NCI-H345 (cell line): Measurements from ENCODE around the gene GLI3.

Experiments
- DNase-seq: peaks from one replicate; lab custom pipeline; 2025; lab: John Stamatoyannopoulos, UW

The GLI3 gene

DNA sequence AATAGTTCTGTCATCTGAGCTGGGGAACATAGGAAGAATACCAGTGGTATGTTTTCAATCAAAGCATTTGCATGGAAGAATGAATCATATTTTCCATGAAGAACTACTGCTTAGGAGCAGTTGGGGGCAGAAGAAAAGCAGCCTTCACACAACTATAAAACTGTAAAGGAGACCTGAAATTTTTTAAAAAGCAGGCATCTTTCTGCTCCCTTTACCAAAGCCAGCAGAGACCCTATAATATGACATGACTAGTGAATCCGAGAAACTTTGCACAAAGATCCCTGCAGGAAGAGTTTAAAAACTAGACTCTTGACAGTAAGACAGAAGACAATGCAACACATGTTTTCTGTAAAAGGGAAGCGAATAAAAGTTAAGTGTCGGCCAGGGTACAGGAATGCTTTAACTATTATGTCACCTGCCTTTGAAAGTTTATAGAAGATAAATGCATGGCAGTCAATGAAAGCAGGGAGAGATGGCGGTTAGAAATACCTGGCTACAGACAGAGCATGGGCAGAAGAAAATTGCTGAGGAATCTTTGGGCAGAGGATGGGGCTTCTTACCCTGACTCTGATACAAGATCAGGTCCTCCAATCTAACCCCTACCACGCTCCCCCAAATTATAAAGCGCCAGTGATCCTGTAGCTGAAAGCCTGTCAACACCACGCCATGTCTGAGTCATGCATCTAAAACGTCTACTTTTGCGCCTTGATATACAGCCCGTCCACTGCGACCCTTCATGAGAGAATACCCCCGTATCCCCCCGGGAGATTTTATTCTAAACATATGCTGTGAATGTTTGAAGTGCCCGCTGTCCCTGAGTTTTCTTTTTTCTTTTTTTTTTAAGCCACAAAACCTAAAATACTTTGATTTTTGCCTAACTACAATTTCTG lies 93.1 kb downstream of the GLI3 start:
- DNase-seq, result no peak

DNA sequence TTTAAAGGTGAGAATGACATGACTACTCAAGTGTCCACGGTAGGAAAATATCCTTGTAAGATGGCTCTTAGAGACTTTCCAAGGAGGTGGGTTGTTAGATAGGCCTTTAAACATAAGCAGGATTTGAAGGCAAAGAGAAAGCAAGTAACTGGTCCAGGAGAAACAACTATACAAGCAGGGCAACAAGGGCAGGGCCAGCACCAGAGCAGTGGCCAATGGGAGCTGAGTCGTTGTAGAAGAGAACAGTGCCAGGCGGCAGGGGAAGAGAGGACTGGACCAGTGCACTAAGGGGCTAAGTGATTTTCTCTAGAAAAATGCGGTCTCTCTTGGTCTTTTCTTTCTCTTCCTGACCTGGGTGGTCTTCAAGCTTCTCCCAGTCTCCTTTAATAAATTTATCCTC lies 94.9 kb downstream of the GLI3 start:
- DNase-seq, result no peak

DNA sequence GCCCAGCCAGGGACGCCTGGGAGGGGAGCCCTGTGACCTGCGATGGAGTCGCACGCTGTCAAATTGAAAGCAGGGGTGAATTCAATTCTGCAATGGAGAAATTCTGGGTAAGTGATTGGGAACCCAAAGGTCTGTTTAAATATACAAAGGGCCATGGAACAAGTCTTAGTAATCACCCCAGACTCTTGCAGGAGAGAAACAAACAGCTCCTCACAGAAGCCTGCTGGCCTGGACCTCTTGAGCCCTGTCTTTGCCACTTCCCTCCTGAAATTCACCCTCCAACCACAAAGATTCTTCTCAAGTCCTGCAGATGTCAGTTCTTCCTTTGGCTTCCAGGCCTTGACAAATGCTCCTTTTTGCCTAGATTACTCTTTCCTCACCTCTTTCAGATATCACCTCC lies 97.3 kb downstream of the GLI3 start:
- DNase-seq, result no peak

DNA sequence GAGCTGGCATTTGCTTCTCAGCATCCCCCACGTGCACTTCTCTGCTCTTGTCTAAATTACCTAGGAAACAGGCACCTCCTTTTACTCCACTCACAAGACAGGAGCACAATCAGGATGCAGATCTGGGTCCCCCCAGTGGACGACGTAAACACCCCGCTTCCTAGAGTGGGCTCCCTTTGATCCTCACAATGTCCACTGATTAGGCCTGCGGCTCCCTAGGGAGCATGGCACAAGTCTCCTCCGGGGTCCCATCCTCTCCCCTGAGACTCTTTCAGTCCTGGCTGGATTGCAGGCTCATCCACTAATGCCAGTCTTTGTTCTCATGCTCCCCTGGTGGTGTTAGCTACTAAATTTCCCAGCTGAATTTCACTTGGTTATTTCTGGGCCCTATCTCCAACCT lies 98.3 kb downstream of the GLI3 start:
- no peak for DNase-seq

DNA sequence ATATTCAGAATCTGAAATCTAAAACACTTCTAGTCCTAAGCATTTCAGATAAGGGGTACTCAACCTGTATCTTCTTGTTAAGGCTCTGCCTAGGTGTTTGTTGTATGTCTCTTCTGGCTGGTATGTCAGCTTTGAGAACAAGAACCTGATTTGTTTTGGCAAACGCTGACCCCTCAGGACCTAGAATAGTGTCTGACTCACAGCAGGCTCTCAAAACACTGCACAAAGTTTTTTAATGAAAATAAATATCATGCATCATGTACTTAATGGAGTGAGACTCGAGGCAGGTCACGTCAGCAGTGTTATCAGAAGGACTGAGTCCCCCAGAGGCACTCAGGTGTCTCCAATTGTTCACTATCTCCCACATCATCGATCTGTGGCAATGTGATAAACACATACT lies 99.1 kb downstream of the GLI3 start:
- no peak for DNase-seq

- no peak for DNase-seq
These were observed 99.6 kb downstream of the GLI3 start for GRCh38 chr7:42137431-42137830.

- no peak for DNase-seq
These were observed 101.3 kb downstream of the GLI3 start for GRCh38 chr7:42135728-42136127.

DNA sequence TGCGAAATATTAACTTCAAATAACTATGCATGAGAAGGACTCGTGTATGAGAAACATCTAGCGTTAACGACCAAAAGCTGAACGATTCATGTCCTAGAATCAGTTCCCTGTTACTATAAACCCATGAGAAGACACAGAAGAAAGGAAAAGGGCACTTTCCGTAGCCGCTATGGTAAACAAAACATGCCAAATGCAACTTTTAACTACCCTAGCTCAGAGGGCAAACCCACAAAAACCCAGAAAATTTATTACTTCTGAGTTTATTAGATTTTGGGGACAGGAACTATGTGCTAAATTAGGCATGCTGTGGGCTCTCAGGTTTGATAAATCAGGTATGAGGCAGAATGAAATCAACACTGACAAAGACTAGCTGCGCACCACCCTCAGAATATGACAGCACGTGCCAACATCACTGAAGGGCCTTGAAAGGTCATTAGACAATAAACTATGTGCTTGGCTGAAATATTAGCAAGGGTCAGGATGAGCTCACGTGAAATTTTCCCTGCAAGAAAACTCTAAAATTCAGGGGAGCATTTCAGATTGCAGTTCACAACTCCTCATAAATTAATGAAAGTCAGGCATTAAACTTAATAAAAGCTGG lies 102.6 kb downstream of the GLI3 start:
- DNase-seq, result no peak

- no peak for DNase-seq
These were observed 103.7 kb downstream of the GLI3 start for GRCh38 chr7:42133321-42133720.

GRCh38 chr7:42128703-42129102 lies 108.3 kb downstream of the GLI3 start:
- DNase-seq, result no peak

- DNase-seq, result no peak
These were observed 109.8 kb downstream of the GLI3 start for GRCh38 chr7:42127232-42127622.

DNA sequence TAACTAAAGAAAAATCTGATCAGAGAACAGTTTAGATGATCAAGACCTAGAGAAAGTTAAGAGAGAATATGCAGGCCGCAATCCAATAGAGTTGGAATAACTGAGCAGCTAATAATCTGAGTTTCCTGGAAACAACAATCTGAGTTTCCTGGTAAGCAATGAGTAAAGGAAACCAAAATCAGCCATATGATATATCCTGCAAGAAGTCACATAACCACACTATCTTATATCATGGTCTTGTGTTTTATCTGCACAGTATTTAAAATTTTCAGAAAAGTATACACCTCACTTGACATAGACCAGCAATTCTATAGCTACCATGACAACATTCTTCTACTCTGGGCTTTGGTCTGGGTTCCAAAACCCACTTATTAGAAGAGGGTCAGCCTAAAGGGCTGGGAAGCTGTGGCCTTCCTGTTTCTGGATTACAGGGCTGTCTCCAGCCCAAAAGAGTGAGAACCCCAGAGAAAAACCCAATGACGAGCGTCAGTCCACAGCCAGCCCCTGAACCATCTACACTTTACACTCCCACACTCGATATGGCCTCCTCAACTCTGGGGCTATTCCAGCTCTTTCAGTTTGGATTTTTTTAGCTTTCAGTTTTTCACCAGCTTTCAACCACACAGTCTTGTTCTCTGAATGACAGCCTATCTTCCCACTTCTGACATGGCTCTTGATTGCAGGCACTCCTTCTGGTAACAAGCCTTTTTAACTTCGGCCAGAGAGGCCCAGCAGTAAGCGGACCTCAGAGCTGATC lies 110.4 kb downstream of the GLI3 start:
- DNase-seq, result no peak

DNA sequence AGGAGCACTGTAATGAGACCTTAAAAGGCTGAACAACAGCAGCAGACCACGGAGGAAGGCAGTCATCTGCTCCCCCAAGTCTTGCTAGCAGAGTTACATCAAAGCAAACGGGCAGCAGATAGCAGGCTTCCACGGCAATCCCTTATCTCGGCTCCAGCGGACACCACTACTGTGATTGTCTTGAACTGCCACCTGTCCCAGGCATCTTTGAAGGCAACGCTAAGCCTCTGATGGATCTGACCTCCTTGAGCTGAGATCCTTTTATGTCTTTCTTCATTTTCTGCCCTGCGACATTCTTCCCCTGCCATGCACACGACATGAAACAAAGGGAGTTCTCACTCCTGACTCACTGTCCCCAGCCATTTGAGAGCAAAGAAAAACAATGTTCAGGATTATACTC lies 111.7 kb downstream of the GLI3 start:
- no peak for DNase-seq

- DNase-seq, result no peak
These were observed 113.3 kb downstream of the GLI3 start for GRCh38 chr7:42123716-42124115.

DNA sequence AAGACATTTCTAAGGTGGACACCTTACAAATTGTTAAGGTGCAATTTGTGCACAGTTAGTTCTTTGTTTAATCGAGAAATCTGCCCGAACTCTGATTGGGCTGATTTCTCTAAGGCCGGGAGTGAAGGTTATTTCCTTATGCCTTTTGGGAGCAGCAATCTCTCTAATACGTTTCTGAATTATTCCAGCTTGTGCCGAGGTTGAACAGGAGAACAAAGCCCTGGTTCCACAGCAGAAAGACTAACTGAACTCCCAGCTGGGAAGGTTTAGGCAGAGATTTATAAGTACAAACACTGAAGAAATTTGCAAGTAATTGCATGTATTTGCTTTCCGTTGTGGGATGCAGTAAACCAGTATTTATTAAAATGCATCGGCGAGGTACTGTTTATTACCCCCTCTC lies 116.8 kb downstream of the GLI3 start:
- DNase-seq, result no peak

DNA sequence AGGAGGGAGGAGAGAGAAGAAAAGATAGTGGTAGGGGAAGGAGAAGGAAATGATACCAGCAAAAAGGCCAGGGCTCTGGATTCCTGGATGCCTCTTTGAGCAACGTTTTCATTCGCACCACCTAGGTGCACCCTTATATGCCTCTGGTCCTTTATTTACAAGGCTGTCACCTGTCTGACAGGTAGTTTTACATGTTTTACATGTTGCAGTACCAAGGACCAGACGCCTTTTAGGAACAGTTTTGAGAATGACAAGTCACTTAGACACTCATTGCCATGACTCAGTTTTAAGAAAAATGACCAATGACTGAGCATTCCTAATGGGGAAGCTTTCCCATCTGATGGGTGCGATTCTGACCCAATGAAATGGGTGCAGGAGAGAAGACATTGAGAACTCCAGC lies 119.8 kb downstream of the GLI3 start:
- no peak for DNase-seq

GRCh38 chr7:42115795-42116194 lies 121.2 kb downstream of the GLI3 start:
- no peak for DNase-seq

DNA sequence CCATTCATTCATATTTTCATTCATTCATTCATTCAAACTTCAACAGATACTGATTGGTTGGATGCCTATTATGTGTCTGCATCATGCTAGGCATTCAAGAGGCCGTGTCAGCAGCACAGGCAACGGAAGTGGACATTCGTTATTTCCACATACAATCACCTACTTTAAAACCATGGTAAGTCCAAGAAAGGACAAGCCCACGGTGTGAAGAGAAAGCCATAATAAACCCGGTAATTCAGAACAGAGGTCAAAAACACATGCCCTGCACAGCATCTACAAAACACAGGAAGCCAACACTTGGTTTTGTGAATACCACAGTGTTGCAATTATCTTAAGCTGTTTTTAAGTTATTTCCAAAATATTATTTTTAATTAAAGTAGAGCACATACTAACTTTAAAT lies 126.7 kb downstream of the GLI3 start:
- no peak for DNase-seq

GRCh38 chr7:42108803-42109528 lies 128.0 kb downstream of the GLI3 start:
- no peak for DNase-seq

- no peak for DNase-seq
These were observed 129.3 kb downstream of the GLI3 start for GRCh38 chr7:42107484-42108240.

- DNase-seq, result no peak
These were observed 130.4 kb downstream of the GLI3 start for GRCh38 chr7:42106562-42106961.
